Activated CD8-positive, alpha-beta memory T cell treated with anti-CD3 and anti-CD28 coated beads for 4 hours (primary cell): Measurements from ENCODE around the gene MYOM1.
"Not testable (repeated sequence)": the region's sequence is repeated elsewhere in the genome, so short reads cannot be mapped to it uniquely, and the experiment has no call there.

Source experiments
- DNase-seq, 2 donors: peaks; one replicate each; pipeline ENCODE4 v3.0.0-alpha.2; 2020; ENCODE audit warnings: low read depth in 2 of 2

MYOM1 gene

DNA sequence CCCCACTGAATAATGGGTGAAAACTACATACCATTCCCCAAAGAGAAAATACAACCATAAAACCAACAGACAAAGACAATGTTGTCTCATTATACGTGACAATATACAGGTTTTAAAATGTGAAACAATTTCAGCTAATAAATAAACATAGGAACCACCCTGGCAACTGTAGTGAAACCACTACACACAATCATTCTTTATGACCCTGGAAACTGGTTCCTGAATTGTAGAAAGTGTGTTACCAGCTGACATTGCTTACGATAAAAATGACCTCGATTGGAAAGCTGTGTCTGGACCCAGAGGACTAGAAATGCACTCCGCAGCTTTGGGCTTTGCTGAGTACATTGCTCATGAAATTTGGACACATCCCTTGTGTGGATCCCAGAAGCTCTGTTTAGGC is 132.9 kb downstream of the MYOM1 start:
- no peak for DNase-seq

DNA sequence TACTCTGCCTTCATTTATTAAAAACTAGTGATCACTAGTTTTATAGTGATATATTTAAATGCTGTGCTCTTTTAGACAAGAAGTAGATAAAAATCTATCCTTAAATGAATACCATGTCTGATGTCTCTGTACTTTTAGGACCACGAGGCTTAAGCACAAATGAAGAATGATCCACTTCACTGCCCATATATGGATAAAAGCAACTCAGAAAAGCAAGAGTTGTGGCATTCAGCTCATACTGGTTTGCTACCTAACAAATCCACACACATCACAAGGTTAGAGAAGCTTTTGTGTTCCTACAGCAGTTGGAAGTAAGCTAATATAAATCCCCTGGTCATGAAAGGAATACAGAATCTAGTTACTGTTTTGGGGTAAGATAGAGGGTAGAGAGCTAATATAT is 134.2 kb downstream of the MYOM1 start:
- DNase-seq: no peak

DNA sequence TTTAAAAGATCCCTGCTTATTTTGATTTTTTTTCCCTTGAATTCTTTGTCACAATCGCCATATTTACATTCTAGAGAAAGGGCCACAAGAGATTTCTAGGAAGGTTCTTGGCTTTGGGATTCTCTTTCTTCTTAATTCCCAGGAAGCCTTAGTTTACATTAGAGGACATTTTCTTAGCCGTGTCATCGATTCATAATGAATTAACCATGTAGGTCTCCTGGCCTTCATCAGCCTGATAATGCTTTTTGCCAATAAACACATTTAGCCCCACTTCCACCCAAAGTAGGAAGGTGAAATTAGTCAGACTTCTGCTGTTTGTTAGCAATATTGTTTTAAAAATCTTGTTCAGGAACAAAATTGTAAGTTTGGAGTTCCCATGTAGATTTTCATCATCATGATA is 135.6 kb downstream of the MYOM1 start:
- no peak for DNase-seq

DNA sequence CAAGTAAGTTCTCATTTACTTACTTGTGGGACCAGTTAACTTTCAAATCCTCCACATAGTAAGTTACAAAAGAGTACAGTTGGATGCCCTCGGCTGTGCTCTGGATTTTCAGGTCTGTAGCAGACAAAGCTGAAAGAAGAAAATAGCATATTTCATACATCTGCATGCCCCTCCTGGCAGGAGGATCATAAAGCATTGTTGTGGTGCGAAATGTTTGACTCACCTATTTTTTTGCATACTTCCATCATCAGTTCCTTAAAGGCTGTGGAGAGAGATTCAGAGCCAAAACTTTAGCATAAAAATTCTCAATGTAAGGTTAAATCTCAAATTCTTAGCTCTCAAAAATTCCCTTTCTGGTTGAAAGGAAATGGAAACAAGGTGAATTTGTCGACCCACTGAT is 136.0 kb downstream of the MYOM1 start:
- DNase-seq: no peak

DNA sequence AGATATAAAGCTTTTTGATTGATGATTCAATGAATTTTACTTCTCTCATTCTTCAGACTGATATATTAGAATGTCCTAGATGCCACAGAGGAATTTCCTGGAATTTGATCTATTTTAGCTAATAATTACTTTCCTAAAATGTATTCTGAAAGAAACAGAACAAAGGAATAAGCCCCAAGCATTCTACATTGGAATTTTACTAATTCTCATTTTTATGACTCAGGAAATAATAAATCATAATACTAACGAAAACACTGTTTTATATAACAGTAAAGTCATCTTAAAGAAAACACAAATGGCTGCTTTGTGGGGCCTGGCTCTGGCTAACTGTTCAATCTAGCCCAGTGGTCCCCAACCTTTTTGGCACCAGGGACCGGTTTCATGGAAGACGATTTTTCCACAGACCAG is 138.2 kb downstream of the MYOM1 start:
- DNase-seq: no peak

DNA sequence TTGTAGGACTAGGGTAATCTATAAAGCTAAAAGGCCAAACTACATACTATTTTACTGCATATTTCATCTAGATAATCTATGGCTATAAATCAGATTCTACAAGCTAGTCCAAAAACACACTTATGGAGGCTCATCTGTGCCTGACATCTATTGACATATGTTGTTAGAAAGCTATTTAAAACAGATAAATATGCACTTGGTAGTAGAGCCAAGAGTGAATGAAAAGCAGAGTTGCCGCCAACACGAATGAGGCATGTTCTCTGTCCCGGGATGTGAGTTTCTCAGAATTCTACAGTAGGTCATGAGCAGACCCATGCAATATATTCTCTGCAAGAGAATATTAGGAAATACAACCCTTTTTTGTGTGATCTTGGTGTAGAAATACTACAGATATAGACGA is 140.1 kb downstream of the MYOM1 start:
- no peak for DNase-seq

DNA sequence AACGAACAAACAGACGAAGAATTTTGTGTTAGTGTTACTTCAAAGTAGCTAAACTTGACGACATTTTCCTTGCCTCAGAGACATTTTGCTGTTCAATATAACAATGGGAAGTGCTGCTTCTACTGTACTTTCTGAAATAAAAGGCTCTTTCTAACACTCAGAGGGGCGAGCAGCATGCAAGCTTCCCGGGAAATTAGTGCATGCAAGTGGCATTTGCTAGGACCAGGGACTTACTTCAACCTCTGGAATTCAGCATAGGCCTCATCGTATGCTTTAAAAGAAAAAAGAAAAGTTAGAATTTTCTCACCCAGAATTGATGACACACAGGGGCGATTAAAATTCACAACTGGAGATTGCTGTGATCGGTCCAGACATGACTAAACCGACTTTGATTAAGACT is 144.3 kb downstream of the MYOM1 start:
- no peak for DNase-seq

DNA sequence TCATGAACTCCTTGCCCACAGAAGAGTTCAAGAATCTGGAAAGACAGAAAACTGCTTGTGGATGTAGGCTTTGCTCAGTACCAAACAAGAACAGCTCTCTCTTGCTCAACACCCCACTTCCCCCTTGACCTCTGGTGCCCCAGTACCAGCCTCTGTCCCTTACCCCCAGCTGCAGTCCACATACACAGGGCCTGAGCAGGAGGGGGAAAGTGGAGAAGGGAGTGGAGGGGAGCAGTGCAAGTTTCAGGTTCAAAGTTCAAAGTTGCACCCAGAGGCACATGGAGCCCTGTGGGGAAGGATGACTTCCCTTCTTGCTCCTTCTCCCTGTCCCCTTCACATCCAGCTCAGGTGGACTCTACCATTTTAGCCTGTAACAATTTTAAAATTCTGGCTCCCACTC is 145.7 kb downstream of the MYOM1 start:
- DNase-seq: no peak

DNA sequence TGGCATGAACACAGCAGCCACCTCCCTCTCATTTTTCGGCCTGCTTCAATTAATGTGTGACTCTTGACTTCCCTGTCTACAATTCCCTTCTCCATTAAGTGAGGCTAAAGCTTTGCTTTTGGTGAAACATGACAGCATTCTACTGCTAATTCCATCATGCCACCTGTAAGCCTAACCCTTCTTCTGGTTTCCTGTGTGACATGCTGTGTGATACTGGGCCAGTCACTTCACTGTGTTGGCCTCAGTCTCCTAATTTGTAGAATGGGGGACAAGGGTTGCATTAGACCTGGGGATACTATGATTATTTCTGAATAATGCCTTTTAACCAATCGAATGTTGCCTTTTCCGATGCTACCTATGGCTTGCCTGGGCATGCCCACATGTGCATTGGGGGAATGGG is 146.4 kb downstream of the MYOM1 start:
- not testable (repeated sequence) for DNase-seq

DNA sequence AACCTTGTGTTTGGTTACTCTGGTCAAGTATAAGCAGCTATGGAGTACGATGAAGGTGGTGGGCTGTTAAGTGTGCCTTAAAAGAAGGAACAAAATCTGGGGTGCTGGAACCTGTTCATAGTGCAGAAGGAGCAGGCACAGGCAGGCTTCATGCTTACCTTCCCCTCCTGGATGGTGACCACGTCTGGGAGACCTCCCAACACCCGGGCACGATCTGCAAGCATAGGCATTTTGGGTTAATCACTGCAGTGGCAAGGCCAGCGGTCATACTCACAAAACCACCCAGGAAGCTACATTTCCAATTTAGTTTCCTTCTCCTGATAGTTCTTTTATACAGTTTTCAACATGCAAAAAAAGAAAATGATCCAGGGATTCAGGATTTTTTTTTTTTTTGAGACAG is 148.1 kb downstream of the MYOM1 start:
- DNase-seq: no peak

DNA sequence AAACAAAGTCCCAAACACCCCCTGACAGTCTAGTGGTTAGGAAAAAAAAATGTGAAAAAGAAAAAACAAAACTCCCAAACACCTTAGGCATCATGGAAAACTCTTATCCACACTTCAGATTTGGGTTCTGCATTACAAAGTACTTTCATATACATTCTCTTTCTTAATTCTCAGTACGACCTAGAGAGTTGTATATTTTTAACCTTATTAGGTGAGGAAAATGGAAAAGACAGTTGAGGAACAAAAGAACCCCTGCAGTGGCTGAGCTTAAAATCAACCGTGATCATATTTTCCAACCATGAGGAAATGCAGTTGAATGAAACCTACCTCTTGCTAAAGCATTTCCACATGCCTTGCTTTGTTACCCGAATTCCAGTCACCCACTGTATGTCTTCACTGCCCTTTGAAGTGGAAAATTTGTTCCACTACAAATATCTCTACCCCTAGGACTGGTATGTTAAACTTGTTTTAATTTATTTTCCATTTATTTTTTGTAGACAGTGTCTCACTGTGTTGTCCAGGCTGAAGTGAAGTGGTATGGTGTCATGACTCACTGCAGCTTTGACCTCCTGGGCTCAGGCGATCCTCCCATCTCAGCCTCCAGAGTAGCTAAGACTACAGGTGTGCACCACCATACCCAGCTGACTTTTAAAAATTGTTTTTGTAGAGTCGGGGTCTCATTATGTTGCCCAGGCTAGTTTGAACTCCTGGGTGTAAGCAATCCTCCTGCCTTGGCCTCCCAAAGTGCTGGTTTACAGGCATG is 149.9 kb downstream of the MYOM1 start:
- DNase-seq: no peak

DNA sequence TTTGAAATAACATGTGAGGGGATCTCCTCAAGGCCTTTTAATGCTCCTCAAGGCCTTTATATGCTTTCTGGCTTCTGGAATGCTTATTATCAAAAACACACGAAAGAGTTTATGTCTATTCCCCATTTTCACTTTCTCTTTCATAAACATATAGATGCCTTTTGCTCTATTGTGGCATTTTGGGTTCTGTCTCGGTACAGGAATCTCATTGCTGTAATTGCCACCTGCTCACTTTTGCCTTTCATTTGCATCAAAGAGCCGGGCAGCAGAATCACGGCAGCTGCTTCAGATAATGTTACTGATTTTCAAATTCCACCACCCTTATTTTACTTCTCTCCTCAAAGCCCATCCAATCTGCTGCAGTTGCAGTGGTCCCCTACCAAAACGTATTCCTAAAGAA is 152.0 kb downstream of the MYOM1 start:
- DNase-seq: no peak

DNA sequence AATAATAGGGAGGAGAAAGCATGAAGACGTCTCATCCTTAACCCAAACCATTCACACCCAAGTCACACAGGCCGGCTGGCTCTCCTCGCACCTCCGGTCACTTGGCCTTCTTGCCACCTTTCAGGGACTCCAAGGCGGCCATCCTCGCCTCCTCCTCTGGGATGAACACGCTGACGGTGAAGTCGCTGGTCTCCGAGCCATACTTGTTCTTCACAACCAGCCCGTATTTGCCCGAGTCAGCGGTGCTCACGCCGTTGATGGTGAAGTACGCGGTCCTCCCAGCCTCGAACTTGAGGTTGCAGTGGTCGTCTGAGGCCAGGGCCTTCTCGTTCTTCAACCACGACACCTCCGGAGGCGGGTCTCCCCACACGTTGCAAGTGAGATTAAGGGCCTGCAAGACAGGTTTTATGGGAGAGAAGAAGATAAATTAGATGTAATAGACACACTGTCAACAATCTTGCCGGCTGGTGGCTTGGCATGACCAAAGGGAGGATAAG is 152.6 kb downstream of the MYOM1 start:
- no peak for DNase-seq

DNA sequence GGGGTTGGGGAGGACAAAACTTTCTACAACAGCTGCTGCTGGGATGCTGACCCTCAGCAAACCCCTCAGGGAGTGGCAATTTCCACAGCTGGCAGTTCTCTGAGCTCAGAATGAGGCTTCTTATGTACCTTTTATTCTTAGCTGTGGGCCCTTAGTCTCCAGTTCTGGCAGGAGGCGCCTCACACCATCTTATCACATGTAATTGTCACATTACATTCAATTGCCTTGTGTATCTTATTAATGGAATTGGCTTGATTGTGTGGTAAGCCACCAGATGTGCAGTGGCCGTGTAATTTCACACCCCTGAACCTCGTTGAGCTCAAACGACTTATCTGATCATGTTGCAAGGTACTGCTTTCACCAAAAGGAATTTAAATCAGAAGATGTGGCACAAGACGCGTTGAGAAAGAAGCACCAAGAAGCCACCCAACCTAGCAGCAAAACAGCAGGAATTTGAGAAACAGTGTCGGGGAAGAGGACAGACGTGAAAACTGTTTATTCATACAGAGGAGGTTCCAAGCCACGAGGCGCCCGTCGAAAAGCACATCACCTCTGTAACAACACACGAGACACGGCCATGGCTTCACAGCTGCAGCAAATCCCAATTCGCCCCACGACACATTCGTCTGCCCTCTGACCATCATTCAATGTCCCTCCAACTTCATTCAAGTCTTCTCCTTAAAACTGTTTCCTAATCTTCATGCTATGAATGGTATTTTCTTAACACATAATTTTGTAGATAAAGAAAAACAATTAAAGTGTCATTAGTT is 153.2 kb downstream of the MYOM1 start:
- DNase-seq: no peak

DNA sequence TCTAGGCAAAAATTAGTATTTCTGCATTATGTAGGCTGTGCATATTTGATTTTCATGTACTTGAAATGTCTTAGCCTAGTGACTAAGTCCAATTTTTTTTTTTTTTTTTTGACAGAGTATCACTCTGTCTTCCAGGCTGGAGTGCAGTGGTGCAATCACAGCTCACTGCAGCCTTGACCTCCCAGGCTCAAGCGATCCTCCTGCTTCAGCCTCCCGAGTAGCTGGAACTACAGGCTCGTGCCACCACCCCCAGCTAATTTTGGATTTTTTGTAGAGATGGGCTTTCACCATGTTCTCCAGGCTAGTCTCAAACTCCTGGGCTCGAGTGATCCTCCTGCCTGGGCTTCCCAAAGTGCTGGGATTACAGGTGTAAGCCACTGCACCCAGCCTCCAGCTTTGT is 156.0 kb downstream of the MYOM1 start:
- DNase-seq: not testable (repeated sequence)

DNA sequence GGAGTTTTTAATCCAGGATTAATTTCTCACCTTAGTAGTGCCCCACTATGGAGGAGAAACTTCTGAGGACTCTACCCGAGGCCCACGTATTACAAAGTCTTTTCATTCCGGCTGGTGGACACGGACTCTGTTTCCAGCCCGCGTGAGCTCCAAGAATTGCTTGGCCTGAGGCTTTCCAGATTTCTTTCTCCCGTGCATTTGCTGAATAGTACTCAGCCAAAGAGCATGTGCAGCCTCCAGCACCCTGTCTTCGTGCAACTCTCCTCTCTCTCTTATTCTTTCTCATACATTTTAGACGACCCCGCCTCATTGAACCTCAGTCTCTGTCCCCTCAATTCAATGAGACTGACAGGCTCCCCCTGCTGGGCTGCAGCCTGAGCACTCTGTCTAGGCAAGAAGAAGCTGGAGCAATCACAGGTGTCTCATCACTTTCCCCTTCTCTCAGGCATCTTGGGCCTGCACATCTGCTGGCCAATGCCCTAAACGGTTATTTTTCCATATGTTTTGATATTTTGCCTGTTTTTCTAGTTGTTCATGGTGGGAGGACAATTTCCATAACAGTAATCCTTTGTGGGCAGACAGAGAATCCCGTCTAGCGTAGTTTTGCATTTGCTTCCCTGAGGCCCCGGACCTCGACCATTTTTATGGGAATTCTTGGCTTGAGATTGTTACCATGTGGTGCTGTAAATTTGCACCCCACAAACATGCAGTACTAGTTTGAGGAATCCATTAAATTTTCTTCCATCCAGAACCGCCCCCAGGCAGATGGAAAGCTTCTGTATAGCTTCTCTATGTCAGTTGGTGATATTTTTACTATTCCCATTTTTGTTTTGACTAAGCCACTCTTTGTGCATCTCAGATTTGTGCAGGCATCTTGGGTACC is 156.7 kb downstream of the MYOM1 start:
- peak; percentile 16 to 44 for DNase-seq

DNA sequence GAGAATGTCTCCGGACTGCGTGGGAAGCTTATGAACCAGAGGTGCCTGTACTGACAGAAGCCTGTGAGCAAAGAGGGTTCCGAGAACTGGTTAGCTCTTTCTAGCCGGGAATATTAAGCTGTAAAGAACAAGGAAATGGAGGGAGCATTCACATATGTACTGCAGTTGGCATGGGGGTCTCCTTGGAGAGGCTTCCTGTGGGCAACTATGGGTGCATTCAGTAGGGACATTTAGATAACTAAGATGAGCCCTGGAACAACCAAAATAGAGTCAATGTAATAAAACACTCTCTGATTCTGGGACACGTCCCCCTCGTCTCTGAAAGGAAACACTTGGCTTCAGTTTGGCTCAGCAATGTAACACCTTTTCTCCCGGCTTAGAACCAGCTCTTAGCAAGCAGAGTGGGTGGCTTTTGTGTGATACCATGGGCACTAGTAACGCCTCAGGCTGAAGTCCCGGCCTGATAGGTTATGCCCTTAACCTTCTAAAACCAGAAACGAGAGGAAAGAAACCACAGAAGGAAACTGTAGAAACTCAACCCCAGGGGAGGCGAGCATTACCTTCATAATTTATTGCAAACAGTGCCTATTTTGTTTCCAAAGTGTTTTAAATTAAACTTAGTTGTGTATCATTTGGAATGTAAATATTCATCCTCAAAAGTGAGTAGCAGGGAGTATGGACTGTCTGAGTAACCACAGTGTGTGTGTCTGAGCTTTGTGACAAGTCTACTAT is 158.0 kb downstream of the MYOM1 start:
- no peak for DNase-seq

DNA sequence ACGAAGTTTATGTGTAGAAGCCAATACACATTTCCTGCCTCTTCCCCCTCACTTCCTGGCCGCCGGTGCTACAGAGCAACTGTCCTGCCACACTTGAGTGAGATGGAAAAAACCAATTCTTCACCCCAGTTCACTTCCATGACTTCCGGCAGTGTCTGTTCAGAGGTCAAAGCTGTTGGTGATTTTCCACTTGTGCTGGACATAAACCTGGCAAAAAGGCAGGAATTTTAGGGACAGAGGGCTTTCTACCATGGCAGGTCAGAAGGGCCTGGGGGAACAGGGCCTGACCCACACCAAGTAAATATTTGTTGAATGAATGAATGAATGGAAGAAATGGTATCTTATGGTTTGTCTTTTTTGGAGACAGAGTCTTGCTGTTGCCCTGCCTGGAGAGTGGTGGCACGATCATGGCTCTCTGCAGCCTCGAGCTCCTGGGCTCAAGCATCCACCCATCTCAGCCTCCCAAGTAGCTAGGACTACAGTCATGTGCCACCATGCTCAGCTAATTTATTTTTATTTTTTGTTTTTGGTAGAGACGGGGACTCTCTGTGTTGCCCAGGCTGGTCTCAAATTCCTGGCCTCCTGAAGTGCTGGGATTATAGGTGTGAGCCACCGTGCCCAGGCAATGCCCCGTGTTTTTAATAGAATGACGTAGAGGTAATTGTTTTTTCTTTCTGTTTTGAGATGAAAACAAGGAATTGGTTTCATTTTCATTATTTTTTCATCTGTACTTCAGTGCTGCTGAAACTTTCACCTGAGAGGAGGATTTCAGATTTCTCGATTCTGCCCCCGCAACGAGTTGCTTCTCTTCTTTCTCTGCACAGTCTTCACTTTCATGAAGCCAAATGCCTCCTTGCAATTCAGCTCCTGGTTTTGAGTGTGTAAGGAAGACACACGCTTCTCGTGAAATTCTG is 158.8 kb downstream of the MYOM1 start:
- DNase-seq: no peak

DNA sequence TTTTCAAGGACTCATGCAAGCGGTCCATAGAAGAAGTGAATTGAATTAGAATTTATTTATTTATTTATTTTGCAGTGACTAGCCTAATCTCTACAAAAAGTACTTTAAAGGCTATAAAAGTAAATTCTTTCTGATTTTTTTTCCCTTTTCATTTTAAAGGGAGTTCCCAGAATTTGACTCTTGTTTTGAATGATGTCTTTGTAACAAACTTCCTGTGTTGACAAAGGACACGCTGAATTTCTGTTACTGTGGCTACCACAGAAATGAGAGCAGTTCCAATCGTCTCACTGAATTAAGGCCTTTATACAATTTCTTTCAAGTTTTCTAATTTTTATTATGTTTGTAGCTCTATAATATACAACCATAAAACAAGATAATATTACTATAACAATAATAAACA is 160.5 kb downstream of the MYOM1 start:
- DNase-seq: no peak
